ENCODE data around the gene GBP3.

DNA sequence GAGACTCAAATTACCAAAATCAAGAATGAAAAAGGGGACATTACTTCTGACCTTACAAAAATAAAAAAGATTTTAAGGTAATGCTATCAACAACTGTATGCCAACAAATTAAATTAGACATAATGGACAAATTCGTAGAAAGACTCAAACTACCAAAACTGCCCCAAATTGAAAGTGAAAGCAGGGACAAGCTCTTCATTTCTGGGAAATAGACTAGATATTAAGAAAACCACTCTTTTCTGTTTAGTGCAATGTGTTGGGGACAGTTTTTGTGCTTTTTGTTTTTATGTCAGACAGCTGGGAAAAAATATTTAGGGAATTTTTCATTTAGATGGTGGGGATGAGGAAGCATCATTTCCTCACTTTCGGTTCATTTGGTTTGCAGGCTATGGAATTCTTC is 47.3 kb upstream of the GBP3 start:
- TF ChIP-seq, protein P1, sequence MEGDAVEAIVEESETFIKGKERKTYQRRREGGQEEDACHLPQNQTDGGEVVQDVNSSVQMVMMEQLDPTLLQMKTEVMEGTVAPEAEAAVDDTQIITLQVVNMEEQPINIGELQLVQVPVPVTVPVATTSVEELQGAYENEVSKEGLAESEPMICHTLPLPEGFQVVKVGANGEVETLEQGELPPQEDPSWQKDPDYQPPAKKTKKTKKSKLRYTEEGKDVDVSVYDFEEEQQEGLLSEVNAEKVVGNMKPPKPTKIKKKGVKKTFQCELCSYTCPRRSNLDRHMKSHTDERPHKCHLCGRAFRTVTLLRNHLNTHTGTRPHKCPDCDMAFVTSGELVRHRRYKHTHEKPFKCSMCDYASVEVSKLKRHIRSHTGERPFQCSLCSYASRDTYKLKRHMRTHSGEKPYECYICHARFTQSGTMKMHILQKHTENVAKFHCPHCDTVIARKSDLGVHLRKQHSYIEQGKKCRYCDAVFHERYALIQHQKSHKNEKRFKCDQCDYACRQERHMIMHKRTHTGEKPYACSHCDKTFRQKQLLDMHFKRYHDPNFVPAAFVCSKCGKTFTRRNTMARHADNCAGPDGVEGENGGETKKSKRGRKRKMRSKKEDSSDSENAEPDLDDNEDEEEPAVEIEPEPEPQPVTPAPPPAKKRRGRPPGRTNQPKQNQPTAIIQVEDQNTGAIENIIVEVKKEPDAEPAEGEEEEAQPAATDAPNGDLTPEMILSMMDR (IDR thresholded peaks at IDR 0.05; ENCODE audit: low read depth, low read length, poor library complexity, severe bottlenecking): no peak
- TF ChIP-seq EZH2phosphoT487 (IDR thresholded peaks at IDR 0.05; ENCODE audit: borderline replicate concordance, low read length): no peak
